A673 (cell line): ENCODE results near the gene ST7L. TPM values are rescaled to one million over a fixed set of nuclear protein-coding genes. Genes with fewer than 3 reads are reported as not detected.

Experiments used
- BruUV-seq: library from RNA; stranded (reverse); fragments of 400-500 nt; replicated peaks from 2 replicates; lab custom pipeline; 2021; lab: Mats Ljungman, UMichigan
- CTCF ChIA-PET: fragments of 300-600 bp; sonication (Branson Sonifier 250); formaldehyde crosslinking; loops from one replicate; lab custom pipeline; 2022; ENCODE audit warnings: antibody characterized with exemption; lab: Charles Lee
- POLR2A ChIA-PET: fragments of 300-600 bp; sonication (Branson Sonifier 250); formaldehyde crosslinking; loops from one replicate; lab custom pipeline; 2022; ENCODE audit warnings: antibody characterized with exemption; ENCODE audit not compliant: low non-redundant PET; lab: Charles Lee
- DNase-seq: peaks from one replicate; pipeline ENCODE4 v3.0.0-alpha.2; 2015; ENCODE audit warnings: low spot score
- H3K27ac ChIP-seq: fragments of 200-600 bp; sonication (generic); 2 replicates; pipeline ENCODE4 v1.5.1; 2016; ENCODE audit warnings: mixed run types, low read depth, mild to moderate bottlenecking, mixed read lengths, antibody characterized with exemption, low read length; ENCODE audit not compliant: poor library complexity, severe bottlenecking
- H3K27me3 ChIP-seq: fragments of 200-600 bp; sonication (generic); replicated peaks from 2 replicates; pipeline ENCODE4 v1.6.1; 2017; ENCODE audit warnings: mixed run types, low read depth, mild to moderate bottlenecking, mixed read lengths, antibody characterized with exemption, low read length; ENCODE audit not compliant: insufficient read depth, poor library complexity
- H3K36me3 ChIP-seq: fragments of 200-600 bp; sonication (generic); 2 replicates; pipeline ENCODE4 v1.6.1; 2016; ENCODE audit warnings: mixed run types, mild to moderate bottlenecking, mixed read lengths, antibody characterized with exemption, low read length; ENCODE audit not compliant: insufficient read depth, poor library complexity, severe bottlenecking
- H3K4me1 ChIP-seq: fragments of 200-600 bp; sonication (generic); 2 replicates; pipeline ENCODE4 v1.6.1; 2017; ENCODE audit warnings: mixed run types, mild to moderate bottlenecking, mixed read lengths, antibody characterized with exemption, low read length; ENCODE audit not compliant: insufficient read depth, poor library complexity, severe bottlenecking
- H3K4me3 ChIP-seq: fragments of 200-600 bp; sonication (generic); 2 replicates; pipeline ENCODE4 v1.5.1; 2016; ENCODE audit warnings: low read depth, mixed run types, mild to moderate bottlenecking, mixed read lengths, low read length; ENCODE audit not compliant: poor library complexity, severe bottlenecking
- H3K9me3 ChIP-seq: fragments of 200-600 bp; sonication (generic); 2 replicates; pipeline ENCODE4 v1.6.1; 2016; ENCODE audit warnings: mixed run types, low read depth, mild to moderate bottlenecking, mixed read lengths, antibody characterized with exemption, low read length; ENCODE audit not compliant: poor library complexity, severe bottlenecking
- CTCF ChIP-seq: fragments of 300-800, 200-600 bp; sonication (generic); conservative IDR thresholded peaks from 2 replicates; pipeline ENCODE4 v1.5.1; 2017; ENCODE audit warnings: low read depth, mild to moderate bottlenecking, antibody characterized with exemption, low read length, moderate library complexity, mixed read lengths
- EZH2 ChIP-seq: fragments of 200-600 bp; sonication (generic); IDR thresholded peaks from 2 replicates; pipeline ENCODE4 v1.6.1; 2017; ENCODE audit warnings: borderline replicate concordance, low read depth, mild to moderate bottlenecking, mixed read lengths, antibody characterized with exemption, low read length; ENCODE audit not compliant: poor library complexity, severe bottlenecking
- intact Hi-C: fragments of 100-400 bp; cut with micrococcal nuclease; formaldehyde crosslinking; loops from one replicate; pipeline ENCODE4 v1.10.0; 2022; ENCODE audit not compliant: unreplicated experiment
- total RNA-seq: library from RNA; stranded (reverse); gene quantifications from 2 replicates; pipeline ENCODE4 v1.2.3, GENCODE V29; 2021

ST7L gene
- total RNA-seq, 1 experiment from 2014 or later = 29.6 TPM

- Histone ChIP-seq H3K9me3 (peaks cover 5% of the 10 kb centered on the region), H3K4me1 (no peaks in the 10 kb centered on the region), H3K36me3 (no peaks in the 10 kb centered on the region), H3K4me3 (no peak overlapping the region), H3K27me3 (no peaks in the 10 kb centered on the region), H3K27ac (no peak overlapping the region)
- no peak for DNase-seq
- intact Hi-C loops = no loop called here
- ChIA-PET CTCF (no interaction called here), POLR2A (no interaction called here)
- TF ChIP-seq CTCF (no peak), EZH2 (no peak)
- BruUV-seq = no TSS peak
Observed at GRCh38 chr1:112478314-112478713, 140.6 kb downstream of the ST7L start.

- TF ChIP-seq CTCF (no peak), EZH2 (no peak)
- Histone ChIP-seq H3K4me3 (no peak overlapping the region), H3K4me1 (no peaks in the 10 kb centered on the region), H3K27me3 (no peaks in the 10 kb centered on the region), H3K36me3 (no peaks in the 10 kb centered on the region), H3K9me3 (peaks cover 5% of the 10 kb centered on the region), H3K27ac (no peak overlapping the region)
- no TSS peak for BruUV-seq
- ChIA-PET POLR2A (no interaction called here), CTCF (no interaction called here)
- DNase-seq = no peak
- intact Hi-C loops = no loop called here
Observed at GRCh38 chr1:112477550-112477949, 141.4 kb downstream of the ST7L start.

Other genes with a start within 250 kb of the ST7L start
- gene CTTNBP2NL, start 222.9 kb downstream of the ST7L start, total RNA-seq = 28.1 and 32.7 TPM in 2 replicates
- 0.32 and 0.52 TPM in 2 replicates for gene WNT2B, start 110.2 kb downstream of the ST7L start, total RNA-seq
- gene CAPZA1, start 691 bp upstream of the ST7L start, total RNA-seq = 158 and 171 TPM in 2 replicates
- 87.1 and 114 TPM in 2 replicates for gene MOV10, start 55.5 kb upstream of the ST7L start, total RNA-seq
- gene RHOC, start 88.0 kb upstream of the ST7L start, total RNA-seq = 54.3 and 62.5 TPM in 2 replicates
- 0.28 and 0.52 TPM in 2 replicates for gene PPM1J, start 96.2 kb upstream of the ST7L start, total RNA-seq